ENCODE data around the gene ENOX1.

- TF ChIP-seq CTCF (conservative IDR thresholded peaks at IDR 0.05), result no peak
- no peak for TF ChIP-seq ZFX (IDR thresholded peaks at IDR 0.05)
Observed at GRCh38 chr13:43831088-43831487, 44.3 kb upstream of the ENOX1 start.

Measured in C4-2B (cell line).